ENCODE results near the gene RBBP8NL. TPM values are rescaled to one million over a fixed set of nuclear protein-coding genes. Genes with fewer than 3 reads are reported as not detected.

Gene RBBP8NL
- total and polyA plus RNA-seq, 2 of the 8 experiments (the other 6 are each of a cell fraction or from before 2014, with no cell fraction given) = 0.43 to 0.48 TPM

DNA sequence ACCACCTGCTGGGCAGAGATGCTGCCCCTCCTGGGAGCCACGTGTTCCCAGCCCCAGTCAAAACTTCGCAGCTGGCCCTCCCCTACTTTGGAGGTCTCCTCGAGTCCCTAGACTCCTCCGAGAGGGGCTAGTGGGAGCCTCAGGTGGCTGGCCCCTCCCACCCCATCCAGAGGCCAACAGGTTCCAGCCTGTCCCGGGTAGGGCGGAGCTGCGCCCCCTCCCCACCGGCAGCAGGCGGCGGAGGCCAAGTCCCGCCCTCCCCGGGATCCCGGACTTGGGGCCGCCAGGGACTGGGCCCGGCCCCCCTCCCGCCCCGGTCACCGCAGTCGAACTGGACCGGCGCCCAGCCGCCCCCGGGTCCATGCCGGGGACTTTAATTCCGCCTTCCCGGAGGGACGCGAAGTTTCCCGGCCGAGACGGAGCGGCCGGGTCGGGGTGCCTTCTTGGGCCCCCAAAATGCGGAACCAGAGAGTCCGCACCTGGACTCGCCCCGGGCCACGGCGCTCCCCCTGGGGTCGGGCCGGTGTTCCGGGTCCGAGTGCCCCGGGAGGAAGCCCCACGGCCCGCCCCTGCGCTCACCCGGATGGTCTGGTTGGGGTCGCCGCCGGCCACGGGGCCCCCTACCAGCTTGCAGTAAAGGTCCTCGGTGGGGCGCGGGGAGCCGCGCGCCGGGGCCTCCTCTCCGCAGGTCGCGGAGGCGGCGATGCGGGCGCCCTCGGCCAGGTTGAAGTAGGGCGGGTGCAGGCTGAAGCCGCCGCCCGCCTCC is 60.8 kb downstream of the RBBP8NL start (continued):
- TF ChIP-seq, protein P1, sequence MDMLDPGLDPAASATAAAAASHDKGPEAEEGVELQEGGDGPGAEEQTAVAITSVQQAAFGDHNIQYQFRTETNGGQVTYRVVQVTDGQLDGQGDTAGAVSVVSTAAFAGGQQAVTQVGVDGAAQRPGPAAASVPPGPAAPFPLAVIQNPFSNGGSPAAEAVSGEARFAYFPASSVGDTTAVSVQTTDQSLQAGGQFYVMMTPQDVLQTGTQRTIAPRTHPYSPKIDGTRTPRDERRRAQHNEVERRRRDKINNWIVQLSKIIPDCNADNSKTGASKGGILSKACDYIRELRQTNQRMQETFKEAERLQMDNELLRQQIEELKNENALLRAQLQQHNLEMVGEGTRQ (IDR thresholded peaks at IDR 0.05; ENCODE audit: low read length) = no peak
- no peak for TF ChIP-seq TAF1 (IDR thresholded peaks at IDR 0.05; ENCODE audit: low read depth, low read length)
- no peak for TF ChIP-seq CTBP2 (IDR thresholded peaks at IDR 0.05; ENCODE audit: borderline replicate concordance, insufficient read depth, insufficient read length, low read length)
- 0 out of 2 replicates have a peak, but pooled peaks have one; percentile 16 for TF ChIP-seq BRCA1 (IDR thresholded peaks at IDR 0.05; ENCODE audit: low read depth, low read length)
- no peak for TF ChIP-seq HDAC2 (IDR thresholded peaks at IDR 0.05; ENCODE audit: borderline replicate concordance in 1 of 2, low read depth in 2 of 2, low read length in 2 of 2)
- no peak for TF ChIP-seq GABPA (IDR thresholded peaks at IDR 0.05; ENCODE audit: borderline replicate concordance, insufficient read depth, low read length)
- TF ChIP-seq SUZ12 (IDR thresholded peaks at IDR 0.05; ENCODE audit: low read length) = no peak
- TF ChIP-seq NANOG (IDR thresholded peaks at IDR 0.05; ENCODE audit: insufficient read depth, low read depth, low read length, poor library complexity, severe bottlenecking) = no peak
- no peak for TF ChIP-seq POLR2AphosphoS5 (IDR thresholded peaks at IDR 0.05; ENCODE audit: low read depth, low read length)
- TF ChIP-seq CREB1 (IDR thresholded peaks at IDR 0.05) = no peak
- no peak for TF ChIP-seq TCF12 (IDR thresholded peaks at IDR 0.05; ENCODE audit: low read depth, low read length)
- TF ChIP-seq POLR2A (IDR thresholded peaks at IDR 0.05; ENCODE audit: control extremely low read depth in 1 of 2, low read depth in 2 of 2, low read length in 2 of 2) = peak in 1 of 2 experiments; percentile 15; a peak in 1 of 3 replicates
- no peak for TF ChIP-seq CBX5 (IDR thresholded peaks at IDR 0.05; ENCODE audit: low read depth, low read length)
- no peak for TF ChIP-seq CBX8 (IDR thresholded peaks at IDR 0.05; ENCODE audit: borderline replicate concordance, low read depth, low read length)
- no peak for TF ChIP-seq RBBP5 (IDR thresholded peaks at IDR 0.05; ENCODE audit: borderline replicate concordance, low read depth, low read length)
- peak; percentile 57 for TF ChIP-seq CHD2 (IDR thresholded peaks at IDR 0.05; ENCODE audit: low read length)

Measured in H1 (cell line).